ENCODE data around the gene TULP4.

TULP4 gene

GRCh38 chr6:158419339-158419909 is 107.2 kb downstream of the TULP4 start:
- no peak for DNase-seq

GRCh38 chr6:158421381-158421780 is 109.1 kb downstream of the TULP4 start:
- no peak for DNase-seq

- DNase-seq = no peak
Observed at GRCh38 chr6:158422629-158423238, 110.5 kb downstream of the TULP4 start.

- DNase-seq = no peak
Observed at GRCh38 chr6:158431036-158431435, 118.8 kb downstream of the TULP4 start.

- DNase-seq = no peak
Observed at GRCh38 chr6:158431560-158431959, 119.3 kb downstream of the TULP4 start.

- no peak for DNase-seq
Observed at GRCh38 chr6:158437571-158437970, 125.3 kb downstream of the TULP4 start.

GRCh38 chr6:158438226-158438625 is 126.0 kb downstream of the TULP4 start:
- no peak for DNase-seq

GRCh38 chr6:158439255-158439654 is 127.0 kb downstream of the TULP4 start:
- no peak for DNase-seq

- DNase-seq = peak; percentile 4
Observed at GRCh38 chr6:158441716-158442215, 129.5 kb downstream of the TULP4 start.

- DNase-seq = no peak
Observed at GRCh38 chr6:158442306-158442705, 130.0 kb downstream of the TULP4 start.

- DNase-seq = no peak
Observed at GRCh38 chr6:158445426-158446085, 133.3 kb downstream of the TULP4 start.

GRCh38 chr6:158448856-158449255 is 136.6 kb downstream of the TULP4 start:
- no peak for DNase-seq

GRCh38 chr6:158452191-158452590 is 139.9 kb downstream of the TULP4 start:
- DNase-seq = no peak

- no peak for DNase-seq
Observed at GRCh38 chr6:158457131-158457530, 144.9 kb downstream of the TULP4 start.

- DNase-seq = no peak
Observed at GRCh38 chr6:158457616-158458278, 145.5 kb downstream of the TULP4 start.

- no peak for DNase-seq
Observed at GRCh38 chr6:158459726-158460125, 147.5 kb downstream of the TULP4 start.

- no peak for DNase-seq
Observed at GRCh38 chr6:158460602-158461169, 148.4 kb downstream of the TULP4 start.

GRCh38 chr6:158461954-158462353 is 149.7 kb downstream of the TULP4 start:
- DNase-seq = no peak

GRCh38 chr6:158464483-158464882 is 152.2 kb downstream of the TULP4 start:
- no peak for DNase-seq

- DNase-seq = no peak
Observed at GRCh38 chr6:158465257-158465656, 153.0 kb downstream of the TULP4 start.

- DNase-seq = no peak
Observed at GRCh38 chr6:158465747-158466146, 153.5 kb downstream of the TULP4 start.

GRCh38 chr6:158467923-158468322 is 155.7 kb downstream of the TULP4 start:
- no peak for DNase-seq

GRCh38 chr6:158468666-158469065 is 156.4 kb downstream of the TULP4 start:
- DNase-seq = no peak

All from right kidney (tissue), 1 donor.